ENCODE results near the gene COL6A1.

Gene COL6A1

GRCh38 chr21:46022551-46023525, 41.3 kb downstream of the COL6A1 start:
- no peak for TF ChIP-seq CTCF (IDR thresholded peaks at IDR 0.05; ENCODE audit: low read depth, low read length, missing control alignments)
- no peaks in the 10 kb centered on the region for H3K36me3 ChIP-seq (replicated peaks)
- in situ Hi-C loops (cut with HindIII; ENCODE audit: low pct_ligation_motif_present, low sequenced_read_pairs) = loop anchor here (5.0 kb wide), 1 partner anchor 39 kb away; no protein-coding TSS in a partner anchor
- no peak for DNase-seq
- no peaks in the 10 kb centered on the region for H3K27me3 ChIP-seq (replicated peaks)
- no peak overlapping the region for H3K4me3 ChIP-seq (ENCODE audit: low read depth, low read length)
- H3K27ac ChIP-seq = no peak overlapping the region

- TF ChIP-seq CTCF (IDR thresholded peaks at IDR 0.05; ENCODE audit: low read depth, low read length, missing control alignments) = no peak
- H3K4me3 ChIP-seq (ENCODE audit: low read depth, low read length) = no peak overlapping the region
Observed at GRCh38 chr21:46023555-46023954, 42.0 kb downstream of the COL6A1 start.

GRCh38 chr21:46024141-46024540, 42.6 kb downstream of the COL6A1 start:
- H3K4me3 ChIP-seq (ENCODE audit: low read depth, low read length) = no peak overlapping the region
- in situ Hi-C loops (cut with HindIII; ENCODE audit: low pct_ligation_motif_present, low sequenced_read_pairs) = loop anchor here (5.0 kb wide), 1 partner anchor 38 kb away; no protein-coding TSS in a partner anchor
- TF ChIP-seq CTCF (IDR thresholded peaks at IDR 0.05; ENCODE audit: low read depth, low read length, missing control alignments) = no peak
- H3K27me3 ChIP-seq (replicated peaks) = no peaks in the 10 kb centered on the region
- no peak for DNase-seq
- no peaks in the 10 kb centered on the region for H3K36me3 ChIP-seq (replicated peaks)
- H3K27ac ChIP-seq = no peak overlapping the region

More at GRCh38 chr21:46023555-46023954, 42.0 kb downstream of the COL6A1 start:
- Histone ChIP-seq H3K36me3 (replicated peaks) (no peaks in the 10 kb centered on the region), H3K27ac (no peak overlapping the region), H3K27me3 (replicated peaks) (no peaks in the 10 kb centered on the region)
- in situ Hi-C loops (cut with HindIII; ENCODE audit: low pct_ligation_motif_present, low sequenced_read_pairs) = loop anchor here (5.0 kb wide), 1 partner anchor 39 kb away; no protein-coding TSS in a partner anchor
- no peak for DNase-seq

GRCh38 chr21:46025113-46025770, 43.7 kb downstream of the COL6A1 start:
- in situ Hi-C loops (cut with HindIII; ENCODE audit: low pct_ligation_motif_present, low sequenced_read_pairs) = no loop called here
- Histone ChIP-seq H3K27me3 (replicated peaks) (no peaks in the 10 kb centered on the region), H3K4me3 (ENCODE audit: low read depth, low read length) (no peak overlapping the region), H3K36me3 (replicated peaks) (no peaks in the 10 kb centered on the region), H3K27ac (peak overlapping the region; percentile 75)
- peak; percentile 68 for DNase-seq
- no peak for TF ChIP-seq CTCF (IDR thresholded peaks at IDR 0.05; ENCODE audit: low read depth, low read length, missing control alignments)

- no peak for TF ChIP-seq CTCF (IDR thresholded peaks at IDR 0.05; ENCODE audit: low read depth, low read length, missing control alignments)
- in situ Hi-C loops (cut with HindIII; ENCODE audit: low pct_ligation_motif_present, low sequenced_read_pairs) = no loop called here
Observed at GRCh38 chr21:46027851-46028493, 46.4 kb downstream of the COL6A1 start.

More at GRCh38 chr21:46027851-46028493, 46.4 kb downstream of the COL6A1 start:
- H3K4me3 ChIP-seq (ENCODE audit: low read depth, low read length) = no peak overlapping the region
- H3K36me3 ChIP-seq (replicated peaks) = no peaks in the 10 kb centered on the region
- no peak overlapping the region for H3K27ac ChIP-seq
- no peak for DNase-seq
- H3K27me3 ChIP-seq (replicated peaks) = no peaks in the 10 kb centered on the region

Data from brain microvascular endothelial cell (primary cell).